ENCODE measurements around the gene PSMG4.

Gene PSMG4

DNA sequence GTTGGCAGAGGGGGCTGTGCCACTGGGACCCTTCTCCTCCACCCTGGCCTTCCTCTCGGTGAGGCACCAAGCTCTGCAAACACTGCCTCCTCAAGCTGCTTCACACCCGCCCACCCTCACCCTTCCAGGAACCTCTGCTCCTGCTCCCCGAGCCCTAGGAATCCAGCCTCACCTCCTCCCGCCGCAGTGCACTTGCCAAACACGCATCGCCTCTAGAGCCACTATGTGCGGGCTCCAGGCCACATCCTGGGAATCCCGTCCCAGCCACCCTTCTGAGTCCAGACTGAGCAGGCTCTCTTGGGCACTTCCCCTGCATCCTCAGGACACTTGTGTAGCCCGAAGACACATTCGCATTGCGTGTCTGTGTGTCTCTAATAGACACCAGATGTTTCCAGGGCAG, 18.5 kb downstream of the PSMG4 start:
- no peak for DNase-seq

DNA sequence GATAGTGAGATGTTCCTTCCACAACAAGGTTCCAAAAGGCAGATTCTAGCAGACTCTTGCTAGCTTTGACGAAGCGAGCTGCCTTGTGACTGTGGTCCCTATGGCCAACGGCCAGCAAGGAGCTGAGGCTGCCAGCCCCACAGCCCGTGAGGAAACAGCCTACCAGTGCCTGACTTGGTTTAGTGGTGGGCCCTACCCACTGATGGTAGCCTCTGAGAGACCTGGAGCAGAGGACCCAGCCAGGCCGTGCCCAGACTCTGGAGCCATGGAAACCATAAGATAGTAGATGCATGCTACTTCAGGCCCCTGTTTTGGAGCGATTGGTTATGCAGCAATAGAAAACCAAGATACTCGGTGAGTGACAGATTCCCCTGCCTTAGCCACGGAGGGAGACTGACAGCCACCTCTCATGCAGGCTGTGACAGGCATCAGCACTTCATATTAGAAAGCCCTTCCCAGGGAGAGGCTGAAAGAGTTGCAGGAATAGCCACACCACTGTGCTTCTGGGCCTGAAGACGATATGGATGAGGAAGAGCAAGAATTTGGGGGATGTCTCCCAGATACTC, 19.2 kb downstream of the PSMG4 start:
- DNase-seq = no peak

DNA sequence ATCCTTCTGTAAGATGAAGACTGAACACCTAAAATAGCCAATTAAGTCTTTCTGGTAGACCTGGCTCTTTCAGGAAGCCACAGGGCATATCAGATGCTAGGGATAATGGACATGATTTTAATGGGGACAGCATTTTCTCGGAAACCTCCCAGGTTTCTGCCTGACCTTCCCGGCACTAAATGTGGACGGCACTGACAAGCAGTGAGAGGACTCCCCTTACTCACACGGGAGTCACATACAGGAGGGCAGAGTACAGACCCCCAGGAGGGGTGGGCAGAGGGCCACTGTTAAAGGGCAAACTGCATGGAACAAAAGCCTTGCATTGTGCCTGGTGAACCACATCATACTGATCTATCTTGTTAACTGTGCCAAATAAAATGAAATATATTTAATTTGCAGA, 19.9 kb downstream of the PSMG4 start:
- no peak for DNase-seq

DNA sequence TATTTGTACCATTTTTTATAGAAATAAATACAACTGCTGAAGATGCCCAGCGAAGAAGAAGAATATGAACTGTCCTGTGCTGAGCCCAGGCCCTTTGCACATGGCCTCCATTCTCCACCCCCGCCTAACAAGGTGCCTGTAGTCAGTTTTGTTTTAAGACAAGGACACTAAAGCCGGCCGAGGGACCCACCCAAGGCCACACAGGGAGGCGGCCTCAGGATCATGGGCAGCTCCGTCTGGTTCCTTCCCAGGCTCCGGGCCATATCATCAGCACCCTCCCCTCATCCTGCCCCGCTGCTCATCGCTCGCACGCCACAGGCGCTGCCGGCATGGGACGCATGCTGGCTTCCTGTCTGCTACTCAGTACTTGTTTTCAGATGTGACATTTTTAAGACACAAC, 21.3 kb downstream of the PSMG4 start:
- DNase-seq = no peak

DNA sequence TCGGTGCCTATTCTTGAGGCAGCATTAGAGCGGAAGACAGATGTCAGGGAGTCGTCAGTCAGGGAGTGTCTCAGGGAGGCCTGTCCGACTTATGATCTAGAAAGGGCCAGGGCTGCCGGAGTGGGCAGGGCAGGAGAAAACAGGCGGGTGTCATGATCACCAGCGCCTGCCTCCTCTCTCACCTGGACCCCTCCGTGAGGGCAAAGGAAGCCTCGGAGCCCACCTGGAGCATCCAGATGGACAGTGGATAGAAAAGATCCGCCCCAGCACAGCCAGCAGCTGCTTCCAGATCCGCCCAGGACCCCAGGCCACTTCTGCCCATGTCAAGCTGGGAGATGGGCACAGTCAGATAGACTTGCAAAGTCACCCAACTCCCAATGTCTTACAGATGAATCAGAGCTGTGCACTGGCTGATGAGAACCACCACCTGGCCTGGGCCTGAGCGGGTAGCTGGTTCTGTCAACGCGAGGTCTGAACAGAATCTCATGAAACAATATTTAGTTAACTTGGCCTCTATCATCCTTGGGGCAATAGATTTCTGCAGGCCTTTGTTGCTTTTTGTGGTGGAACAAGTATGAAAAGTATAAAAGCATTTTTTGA, 22.2 kb downstream of the PSMG4 start:
- DNase-seq = no peak

DNA sequence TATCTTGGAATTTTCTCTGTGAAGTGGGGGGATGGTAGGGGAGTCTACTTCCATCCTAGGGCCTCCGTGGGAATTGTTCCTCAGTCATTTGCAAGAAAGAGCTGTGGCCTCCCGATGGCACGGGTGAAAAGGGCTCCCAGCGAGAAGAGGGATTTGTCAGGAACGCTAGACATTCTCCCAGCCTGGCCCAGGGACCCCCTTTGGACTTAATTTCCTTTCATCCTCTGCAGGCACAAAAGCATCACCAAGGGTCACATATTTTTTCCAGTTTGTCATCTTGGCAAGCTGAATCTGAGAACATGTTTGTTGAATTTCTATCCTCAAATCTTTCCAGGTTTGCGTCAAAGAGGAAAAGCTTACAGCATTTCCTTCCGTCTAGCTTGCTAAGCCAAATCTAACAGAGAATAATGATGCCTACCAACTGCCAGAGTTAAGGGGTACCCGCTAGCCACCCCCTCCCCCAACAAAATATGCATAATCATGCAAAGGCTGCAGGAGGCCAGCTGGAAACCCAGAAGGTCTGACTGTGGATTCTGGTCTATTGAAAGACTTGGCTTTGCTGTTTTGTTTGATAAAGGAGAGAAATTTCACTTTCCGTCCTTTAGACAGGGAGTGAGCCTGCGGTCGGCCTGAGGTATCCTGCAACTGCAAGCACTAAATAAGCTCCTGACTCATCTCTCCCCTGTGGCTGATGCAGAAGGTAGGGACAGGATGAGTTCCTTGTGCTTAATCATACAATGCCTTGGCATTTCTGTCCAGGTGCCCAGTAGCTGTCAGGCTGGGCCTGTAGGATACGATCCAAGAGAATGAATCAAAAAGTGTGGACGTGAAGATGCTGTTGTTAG, 23.1 kb downstream of the PSMG4 start:
- DNase-seq = no peak

DNA sequence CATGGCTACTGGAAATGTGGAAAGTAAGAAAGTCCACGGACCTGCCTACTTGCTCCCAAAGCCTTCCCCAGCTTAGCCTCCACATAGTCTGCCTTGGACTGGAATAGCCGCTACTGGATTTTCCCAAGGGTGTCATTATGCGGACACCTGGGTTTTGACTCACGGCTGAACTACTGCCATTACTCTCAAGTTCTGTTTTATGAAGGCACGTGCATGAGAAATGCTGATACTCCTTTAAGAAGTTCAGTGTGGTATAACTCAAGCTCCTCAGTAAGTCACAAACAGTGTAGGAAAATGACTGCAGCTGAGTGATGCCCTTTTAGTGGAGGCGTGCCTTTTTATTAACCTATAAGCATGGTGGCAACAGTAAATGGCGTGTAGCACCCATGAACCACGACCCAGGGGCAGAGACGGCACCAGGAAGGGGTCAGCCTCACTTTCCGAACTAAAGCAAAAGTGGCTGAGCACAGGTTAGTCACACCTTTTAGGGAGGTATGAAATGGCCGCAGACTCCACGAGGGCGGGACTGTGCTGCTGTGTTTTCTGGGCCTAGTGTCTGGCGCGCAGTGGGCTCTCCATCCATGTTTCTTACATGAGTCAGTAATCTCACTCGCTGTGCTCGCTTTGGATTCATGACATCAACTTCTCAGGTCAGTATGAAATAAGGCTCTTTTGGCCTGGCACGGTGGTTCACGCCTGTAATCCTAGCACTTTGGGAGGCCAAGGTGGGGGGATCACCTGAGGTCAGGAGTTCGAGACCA, 23.9 kb downstream of the PSMG4 start:
- no peak for DNase-seq

DNA sequence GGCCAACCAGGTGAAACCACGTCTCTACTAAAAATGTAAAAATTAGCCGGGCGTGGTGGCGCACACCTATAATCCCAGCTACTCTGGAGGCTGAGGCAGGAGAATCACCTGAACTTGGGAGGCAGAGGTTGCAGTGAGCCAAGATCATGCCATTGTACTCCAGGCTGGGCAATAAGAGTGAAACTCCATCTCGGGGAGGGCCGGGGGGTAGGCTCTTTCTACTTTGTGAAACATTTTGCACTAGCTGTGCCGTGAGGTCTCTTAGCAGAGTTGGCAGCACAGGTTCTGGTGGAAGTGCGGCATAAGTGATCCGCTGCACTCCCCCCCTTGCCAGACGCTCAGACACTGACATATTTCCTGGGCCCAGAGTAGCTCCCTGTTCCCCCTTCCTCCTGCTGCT, 24.5 kb downstream of the PSMG4 start:
- DNase-seq = no peak

DNA sequence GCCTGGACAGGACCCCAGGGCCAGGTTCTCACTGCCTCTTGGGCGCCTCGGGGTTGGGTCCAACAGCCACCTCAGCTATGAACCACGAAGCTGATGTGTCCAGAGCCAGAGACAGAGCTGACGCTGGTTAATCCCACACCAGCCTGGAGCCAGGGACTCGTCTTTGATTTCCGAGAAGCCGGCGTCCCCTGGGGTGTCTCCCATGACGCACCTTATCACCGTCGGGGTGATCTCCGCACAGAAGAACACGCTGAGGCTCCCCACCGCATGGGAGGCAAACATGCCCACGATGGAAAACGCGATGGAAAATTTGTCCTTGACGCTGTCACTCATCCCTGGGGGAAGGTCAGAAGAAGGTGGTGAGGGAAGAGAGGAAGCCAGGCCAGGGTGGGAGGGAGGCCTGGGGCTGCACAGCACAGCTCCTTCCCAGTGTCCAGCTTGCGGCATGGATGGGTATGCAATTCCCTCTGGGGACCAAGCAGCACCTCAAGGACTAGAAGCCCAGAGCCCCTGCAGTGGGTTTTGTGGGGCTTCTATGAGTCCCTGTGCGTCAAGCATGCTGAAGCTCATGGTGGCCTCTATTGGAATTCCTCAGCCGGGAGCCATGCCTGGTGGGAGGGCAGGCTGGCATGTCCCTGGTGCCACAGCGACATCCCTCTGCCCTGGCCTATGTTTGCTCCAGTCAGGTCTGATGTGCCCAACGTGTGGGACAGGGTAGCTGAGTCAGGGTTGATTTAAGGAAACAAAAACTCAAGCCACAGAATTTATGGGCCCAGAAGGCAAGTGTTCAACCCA, 25.1 kb downstream of the PSMG4 start:
- no peak for DNase-seq

DNA sequence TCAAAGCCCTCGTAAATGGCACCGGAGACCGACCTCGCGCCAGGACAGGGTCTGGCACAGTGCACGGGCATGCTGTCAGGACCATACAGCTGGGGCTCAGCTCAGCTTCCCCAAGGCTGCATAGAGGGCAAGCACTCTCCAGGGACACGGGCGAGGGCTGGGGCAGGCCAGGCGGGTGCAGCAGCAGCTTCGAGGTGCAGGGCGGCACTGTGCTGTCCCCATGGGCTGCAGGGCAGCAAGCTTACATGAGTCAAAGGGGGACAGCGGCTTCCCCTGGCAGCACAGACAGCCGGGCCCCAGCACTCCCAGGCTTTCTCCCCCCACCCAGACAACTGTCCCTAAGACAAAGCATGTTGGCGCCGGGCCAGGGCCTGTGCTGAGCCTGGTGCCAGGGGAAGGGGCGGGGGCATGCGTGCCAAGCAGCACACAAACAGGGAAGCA, 25.7 kb downstream of the PSMG4 start:
- no peak for DNase-seq

DNA sequence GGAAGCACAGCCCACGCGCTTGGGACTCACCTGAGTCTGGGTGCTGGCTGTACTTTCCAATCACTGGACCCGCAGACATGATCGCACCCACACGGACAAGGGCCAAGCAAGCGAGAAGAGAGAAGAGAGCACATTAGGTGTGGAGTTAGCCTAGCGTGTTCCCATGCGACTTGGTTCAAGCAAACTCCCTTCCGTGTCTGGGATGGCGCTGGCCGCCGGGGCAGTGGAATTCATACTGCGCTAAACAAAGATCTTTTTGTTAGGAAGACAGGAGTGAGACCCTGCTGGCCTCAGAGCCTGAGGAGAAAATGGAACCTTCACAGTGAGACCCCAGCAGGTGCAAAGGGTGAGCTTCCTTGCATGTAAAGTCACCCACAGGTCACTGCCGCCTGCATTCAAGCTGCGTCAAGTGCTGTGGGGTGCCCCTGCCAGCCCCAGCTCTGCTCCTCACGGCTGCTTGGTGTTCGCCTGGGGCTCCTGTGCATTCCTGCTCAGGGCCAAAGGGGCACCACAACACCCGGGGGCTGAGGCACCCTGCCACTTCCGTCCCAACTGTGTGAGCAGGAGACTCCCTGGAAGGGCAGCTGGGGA, 26.4 kb downstream of the PSMG4 start:
- DNase-seq = no peak

DNA sequence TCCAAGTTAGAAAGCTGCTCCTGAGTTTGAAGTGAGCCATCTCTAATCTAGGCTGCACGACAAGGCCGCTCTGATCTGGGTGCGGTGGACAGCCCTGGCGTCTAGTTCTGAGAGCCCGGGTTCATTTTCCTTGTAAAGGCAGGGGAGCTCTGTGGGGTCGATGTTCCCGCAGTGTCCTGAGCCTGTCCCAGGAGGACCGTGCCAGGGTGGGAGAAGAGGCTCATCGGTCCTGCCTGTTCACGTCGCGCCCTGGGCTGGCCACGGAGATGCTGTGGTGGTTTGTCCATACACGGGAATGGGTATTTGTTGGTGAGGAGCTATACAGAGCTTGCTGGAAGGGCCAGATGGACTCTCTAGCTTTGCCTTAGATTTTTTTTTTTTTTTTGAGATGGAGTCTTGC, 27.0 kb downstream of the PSMG4 start:
- no peak for DNase-seq

DNA sequence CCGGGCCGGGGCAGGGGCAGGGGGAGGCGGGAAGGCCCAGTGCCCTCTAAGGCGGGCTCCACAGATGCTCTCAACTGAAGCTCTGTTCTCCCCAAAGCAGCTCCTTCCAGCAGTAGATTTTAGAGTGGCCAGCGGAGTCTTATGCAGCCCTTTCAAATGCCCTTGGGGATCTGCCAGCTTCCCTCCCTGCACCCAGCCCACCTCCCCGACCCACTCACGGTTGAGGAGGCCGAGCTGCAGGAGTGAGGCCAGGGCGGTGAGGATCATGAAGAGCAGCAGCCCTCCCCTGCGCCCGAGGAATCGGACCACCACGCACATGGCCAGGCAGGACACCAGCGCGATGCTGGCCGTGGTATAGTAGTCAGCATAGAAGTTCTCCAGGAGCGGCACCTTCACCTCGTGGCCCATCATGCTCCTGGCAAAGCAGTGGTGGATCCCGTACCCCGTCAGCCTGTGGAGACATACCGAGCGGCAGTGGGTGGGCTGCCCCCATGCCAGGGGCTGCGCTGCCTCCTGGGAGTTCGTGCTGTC, 28.0 kb downstream of the PSMG4 start:
- DNase-seq = no peak

DNA sequence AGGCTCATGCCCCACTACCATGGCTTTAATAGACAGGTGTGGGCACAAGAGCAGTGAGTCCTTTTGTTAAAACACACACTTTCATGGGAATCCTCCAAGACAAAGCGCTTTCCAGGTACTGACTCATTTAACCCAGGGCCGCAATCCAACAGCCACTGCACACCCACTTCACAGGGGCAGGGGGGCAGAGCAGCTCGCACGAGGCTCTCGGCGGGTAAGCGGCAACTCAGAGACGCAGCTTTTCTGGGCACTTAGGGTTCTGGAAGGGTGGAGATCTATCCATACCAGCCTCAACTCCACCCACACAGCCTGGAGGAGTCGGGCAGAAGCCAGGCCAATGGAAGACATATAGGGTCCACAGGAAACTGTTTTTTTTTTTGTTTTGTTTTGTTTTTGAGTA, 28.6 kb downstream of the PSMG4 start:
- DNase-seq = no peak

DNA sequence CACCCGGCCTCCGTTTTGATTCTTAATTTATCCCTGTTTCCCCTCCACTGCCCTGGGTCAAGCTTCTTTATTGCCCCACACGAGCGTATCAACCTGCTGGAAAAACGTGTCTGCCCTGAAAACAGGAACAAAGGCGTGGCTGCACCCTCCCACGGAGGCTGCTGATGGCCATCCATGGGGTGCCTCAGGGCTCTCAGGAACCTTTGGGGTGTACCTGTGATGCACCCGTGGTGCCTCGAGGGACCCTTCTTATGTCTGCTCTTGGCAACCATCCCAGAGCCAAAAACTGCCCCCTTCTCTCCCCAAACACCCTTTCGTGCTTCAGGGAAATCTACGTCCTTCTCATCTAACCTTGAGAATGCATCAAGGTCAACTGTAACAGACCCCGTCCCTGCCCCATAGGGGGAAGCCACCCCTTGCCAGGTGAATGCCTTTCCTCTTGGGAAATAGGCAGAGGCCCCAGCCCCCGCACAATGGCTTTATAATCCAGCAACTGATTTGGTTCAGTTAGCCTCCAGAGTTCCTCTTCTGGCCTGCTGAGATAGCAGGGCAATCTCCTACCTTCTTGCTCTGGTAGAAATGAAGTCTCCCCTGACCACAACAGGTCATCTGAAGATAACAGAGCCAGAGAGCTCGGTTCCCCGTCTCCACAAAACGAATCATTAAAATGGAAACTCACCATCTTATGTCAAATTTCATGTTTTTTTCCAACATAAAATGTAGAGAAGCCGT, 29.4 kb downstream of the PSMG4 start:
- no peak for DNase-seq

DNA sequence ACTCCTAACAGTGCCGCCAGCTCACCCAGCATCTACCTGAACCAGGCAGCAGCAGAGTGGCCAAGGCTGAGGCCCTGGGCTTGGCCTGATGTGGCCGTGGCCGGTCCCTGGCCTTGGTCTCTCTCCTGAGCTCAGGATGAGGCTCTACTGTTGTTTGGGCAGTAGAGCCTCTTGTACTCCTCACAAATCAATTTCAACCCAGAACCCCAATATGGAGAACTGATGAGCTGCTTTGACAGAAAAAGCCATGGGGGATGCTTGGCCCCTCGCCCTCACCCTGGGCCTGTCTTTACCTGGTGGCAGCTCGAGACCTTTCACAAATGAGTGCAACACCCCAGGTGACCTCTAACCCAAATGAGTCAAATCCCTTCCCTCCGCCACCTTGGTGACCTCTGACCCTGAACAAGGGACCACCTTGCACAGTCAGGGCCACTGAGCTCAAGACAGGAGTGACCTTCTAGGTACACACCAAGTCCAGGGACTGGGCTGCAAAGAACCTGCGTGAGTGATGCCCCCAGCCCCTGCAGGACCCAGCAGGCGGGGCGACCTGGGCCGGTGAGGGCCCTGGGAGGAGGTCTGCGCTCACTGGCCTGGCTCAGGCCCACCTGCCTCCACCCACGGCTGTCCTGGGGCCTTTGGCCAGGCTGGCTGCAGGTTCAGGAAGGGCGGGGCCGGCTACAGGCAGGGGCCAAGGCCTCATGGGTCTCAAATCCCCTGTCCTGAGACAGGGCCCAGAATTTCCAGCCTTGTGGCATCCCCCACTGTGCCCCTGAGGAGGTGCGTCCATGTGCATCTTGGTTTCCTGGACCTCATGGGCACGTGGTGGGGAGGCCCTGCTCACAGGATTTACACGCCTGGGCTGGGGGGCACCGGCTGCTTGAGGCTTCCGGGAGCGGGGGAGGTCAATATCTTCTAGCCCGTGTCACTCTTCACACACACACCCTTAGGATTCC, 30.2 kb downstream of the PSMG4 start:
- no peak for DNase-seq

DNA sequence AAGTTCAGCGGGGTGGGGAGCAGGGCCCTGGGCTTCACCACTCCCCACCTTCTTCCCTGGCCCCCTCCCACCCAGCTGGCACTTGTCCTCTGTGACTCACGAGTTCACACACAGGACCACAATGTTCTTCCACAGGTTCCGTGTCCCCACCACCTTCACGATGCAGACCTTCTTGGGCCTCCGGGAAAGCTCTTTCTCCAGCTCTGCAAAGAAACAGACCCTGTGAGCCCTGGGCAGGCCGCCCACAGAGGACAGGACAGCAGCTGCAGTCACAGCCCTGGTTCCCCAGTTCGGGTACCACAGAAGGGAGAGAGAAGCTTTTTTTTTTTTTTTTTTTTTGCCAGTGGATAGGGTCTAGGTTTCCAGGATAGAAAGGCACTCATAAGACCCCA, 30.9 kb downstream of the PSMG4 start:
- no peak for DNase-seq

DNA sequence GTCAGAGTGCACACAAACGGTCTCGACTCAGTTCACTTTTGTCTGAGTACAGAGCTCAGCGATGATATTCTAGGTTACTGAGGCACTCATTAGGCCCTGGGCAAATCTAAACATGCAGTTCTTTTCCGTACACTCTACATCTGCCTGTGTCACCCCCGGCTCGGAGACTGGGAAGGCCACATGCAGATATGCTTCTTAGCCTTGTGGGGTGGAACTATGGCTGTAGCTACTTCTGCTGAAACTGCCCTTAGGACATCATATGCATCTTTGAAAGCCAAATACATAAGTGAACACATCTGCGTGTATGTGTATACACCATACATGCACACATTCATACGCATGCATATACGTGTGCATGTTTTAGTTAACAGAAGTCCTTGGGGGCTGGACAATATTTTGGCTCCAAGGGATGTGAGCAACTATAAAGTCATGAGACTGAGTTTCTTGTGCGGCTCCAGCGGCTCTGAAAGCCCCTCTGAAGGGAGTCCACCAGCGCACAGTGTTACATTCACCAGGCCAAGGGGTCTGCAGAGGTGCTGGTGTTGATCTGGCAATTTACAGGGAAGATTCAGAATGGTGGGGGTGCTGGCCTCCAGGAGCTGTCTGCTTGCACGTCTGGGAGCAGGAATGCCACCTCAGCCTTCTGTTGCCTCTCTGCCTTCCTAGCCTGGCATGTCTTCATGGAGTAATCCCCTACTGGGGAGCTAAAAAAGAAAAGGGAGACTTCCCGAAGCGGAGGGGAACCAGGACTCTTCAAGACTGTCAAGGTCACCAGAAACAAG, 31.6 kb downstream of the PSMG4 start:
- DNase-seq = no peak

DNA sequence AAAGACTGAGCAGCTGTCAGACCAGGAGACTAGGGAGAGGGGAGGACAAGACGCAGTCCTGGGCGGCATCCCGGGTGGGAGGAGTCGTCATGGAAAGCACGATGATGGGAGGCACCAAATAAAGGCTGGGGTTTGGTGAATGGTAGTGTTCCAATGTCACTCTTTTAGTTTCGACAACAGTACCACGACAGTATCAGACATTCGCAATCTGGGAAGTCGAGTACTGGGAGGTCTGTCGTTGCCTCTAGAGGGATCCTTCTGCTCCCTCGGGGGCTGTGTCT, 32.1 kb downstream of the PSMG4 start:
- no peak for DNase-seq

DNA sequence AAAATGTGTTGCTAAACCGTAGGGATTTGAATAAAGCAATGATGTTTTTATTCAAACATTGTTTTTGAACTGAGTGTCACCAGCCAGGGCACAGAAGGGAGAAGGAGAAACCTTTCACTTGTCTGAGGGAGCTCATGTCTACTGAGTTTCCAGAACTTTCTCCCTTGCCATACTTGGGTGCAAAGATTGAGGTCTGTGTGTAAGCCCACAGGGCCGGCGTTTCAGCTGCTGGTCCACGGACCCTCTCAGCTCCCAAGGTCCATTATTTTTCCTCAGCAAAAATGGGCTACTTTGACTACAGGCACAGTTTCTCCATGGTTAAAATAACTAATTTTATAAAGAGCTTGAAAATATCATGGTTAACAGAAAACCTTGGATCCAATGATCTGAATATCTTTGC, 32.6 kb downstream of the PSMG4 start:
- no peak for DNase-seq
